Measurements from ENCODE around the gene RIN2. TPM values are rescaled to one million over a fixed set of nuclear protein-coding genes. Genes with fewer than 3 reads are reported as not detected.

Gene RIN2
- 39.8 TPM for polyA plus RNA-seq (2013, experiment 1 of 2)
- 32.0 TPM for polyA plus RNA-seq (2013, experiment 2 of 2)

- Histone ChIP-seq H3K36me3 (ENCODE audit: control insufficient read depth, insufficient read depth, low read length) (peaks cover 15% of the 10 kb centered on the region), H3K4me3 (ENCODE audit: extremely low read depth, insufficient read depth, low read length, poor library complexity, severe bottlenecking) (peak within 1 kb of the TSS; percentile 86), H3K27ac (ENCODE audit: low read depth, low read length, severe bottlenecking) (peak within 1 kb of the TSS; percentile 97), H3K9me3 (ENCODE audit: control insufficient read depth, low read length) (no peaks in the 10 kb centered on the region), H3K4me1 (ENCODE audit: control insufficient read depth, insufficient read depth, low read length, poor library complexity, severe bottlenecking) (peaks cover 20% of the 10 kb centered on the region)
- WGBS, 2 experiments (ENCODE audit: insufficient coverage in 2 of 2): 0% methylated on average over 8 to 22 of the region's 25 CpGs
These were observed at the start of gene RIN2 for GRCh38 chr20:19758133-19758500. TSS of gene RIN2 (plus strand) at chr20:19758258. CDS start at chr20:19889602, 131,344 bp downstream.

- no peaks in the 10 kb centered on the region for H3K4me1 ChIP-seq (ENCODE audit: control insufficient read depth, insufficient read depth, low read length, poor library complexity, severe bottlenecking)
- 100% methylated on average over 1 of the region's 1 CpG for WGBS, 2 experiments (ENCODE audit: insufficient coverage in 2 of 2)
- no peaks in the 10 kb centered on the region for H3K36me3 ChIP-seq (ENCODE audit: control insufficient read depth, insufficient read depth, low read length)
- H3K27ac ChIP-seq (ENCODE audit: low read depth, low read length, severe bottlenecking): no peak overlapping the region
- no peak overlapping the region for H3K4me3 ChIP-seq (ENCODE audit: extremely low read depth, insufficient read depth, low read length, poor library complexity, severe bottlenecking)
- no peaks in the 10 kb centered on the region for H3K9me3 ChIP-seq (ENCODE audit: control insufficient read depth, low read length)
These were observed 48.3 kb upstream of the RIN2 start for GRCh38 chr20:19709635-19710335.

- no peak overlapping the region for H3K27ac ChIP-seq (ENCODE audit: low read depth, low read length, severe bottlenecking)
- H3K36me3 ChIP-seq (ENCODE audit: control insufficient read depth, insufficient read depth, low read length): no peaks in the 10 kb centered on the region
- H3K4me1 ChIP-seq (ENCODE audit: control insufficient read depth, insufficient read depth, low read length, poor library complexity, severe bottlenecking): no peaks in the 10 kb centered on the region
- H3K4me3 ChIP-seq (ENCODE audit: extremely low read depth, insufficient read depth, low read length, poor library complexity, severe bottlenecking): no peak overlapping the region
- H3K9me3 ChIP-seq (ENCODE audit: control insufficient read depth, low read length): no peaks in the 10 kb centered on the region
- 87 to 94% methylated on average over 3 to 5 of the region's 5 CpGs for WGBS, 2 experiments (ENCODE audit: insufficient coverage in 2 of 2)
These were observed 47.5 kb upstream of the RIN2 start for GRCh38 chr20:19710336-19711120.

- H3K27ac ChIP-seq (ENCODE audit: low read depth, low read length, severe bottlenecking): no peak overlapping the region
- no peak overlapping the region for H3K4me3 ChIP-seq (ENCODE audit: extremely low read depth, insufficient read depth, low read length, poor library complexity, severe bottlenecking)
- H3K9me3 ChIP-seq (ENCODE audit: control insufficient read depth, low read length): no peaks in the 10 kb centered on the region
- WGBS, 2 experiments (ENCODE audit: insufficient coverage in 2 of 2): 79% methylated on average over 7 to 10 of the region's 11 CpGs
- H3K36me3 ChIP-seq (ENCODE audit: control insufficient read depth, insufficient read depth, low read length): no peaks in the 10 kb centered on the region
- no peaks in the 10 kb centered on the region for H3K4me1 ChIP-seq (ENCODE audit: control insufficient read depth, insufficient read depth, low read length, poor library complexity, severe bottlenecking)
These were observed 46.9 kb upstream of the RIN2 start for GRCh38 chr20:19711126-19711525.

GRCh38 chr20:19712721-19713260, 45.3 kb upstream of the RIN2 start:
- no peak overlapping the region for H3K27ac ChIP-seq (ENCODE audit: low read depth, low read length, severe bottlenecking)
- WGBS, 2 experiments (ENCODE audit: insufficient coverage in 2 of 2): 89 to 98% methylated on average over 2 to 3 of the region's 4 CpGs

GRCh38 chr20:19713822-19714578, 44.1 kb upstream of the RIN2 start:
- H3K27ac ChIP-seq (ENCODE audit: low read depth, low read length, severe bottlenecking): no peak overlapping the region
- no peaks in the 10 kb centered on the region for H3K36me3 ChIP-seq (ENCODE audit: control insufficient read depth, insufficient read depth, low read length)
- 83% methylated on average over 1 of the region's 2 CpGs; no CpG with 5 or more reads in 1 of the 2 experiments for WGBS, 2 experiments (ENCODE audit: insufficient coverage in 2 of 2)
- no peaks in the 10 kb centered on the region for H3K4me1 ChIP-seq (ENCODE audit: control insufficient read depth, insufficient read depth, low read length, poor library complexity, severe bottlenecking)
- peaks cover 15% of the 10 kb centered on the region for H3K9me3 ChIP-seq (ENCODE audit: control insufficient read depth, low read length)
- H3K4me3 ChIP-seq (ENCODE audit: extremely low read depth, insufficient read depth, low read length, poor library complexity, severe bottlenecking): no peak overlapping the region

More at GRCh38 chr20:19712721-19713260, 45.3 kb upstream of the RIN2 start:
- H3K4me1 ChIP-seq (ENCODE audit: control insufficient read depth, insufficient read depth, low read length, poor library complexity, severe bottlenecking): no peaks in the 10 kb centered on the region
- no peaks in the 10 kb centered on the region for H3K36me3 ChIP-seq (ENCODE audit: control insufficient read depth, insufficient read depth, low read length)
- peaks cover 15% of the 10 kb centered on the region for H3K9me3 ChIP-seq (ENCODE audit: control insufficient read depth, low read length)
- H3K4me3 ChIP-seq (ENCODE audit: extremely low read depth, insufficient read depth, low read length, poor library complexity, severe bottlenecking): no peak overlapping the region

- 100% methylated on average over 1 of the region's 1 CpG; no CpG with 5 or more reads in 1 of the 2 experiments for WGBS, 2 experiments (ENCODE audit: insufficient coverage in 2 of 2)
- no peaks in the 10 kb centered on the region for H3K4me1 ChIP-seq (ENCODE audit: control insufficient read depth, insufficient read depth, low read length, poor library complexity, severe bottlenecking)
- peaks cover 15% of the 10 kb centered on the region for H3K9me3 ChIP-seq (ENCODE audit: control insufficient read depth, low read length)
- no peak overlapping the region for H3K4me3 ChIP-seq (ENCODE audit: extremely low read depth, insufficient read depth, low read length, poor library complexity, severe bottlenecking)
- H3K36me3 ChIP-seq (ENCODE audit: control insufficient read depth, insufficient read depth, low read length): no peaks in the 10 kb centered on the region
- no peak overlapping the region for H3K27ac ChIP-seq (ENCODE audit: low read depth, low read length, severe bottlenecking)
These were observed 43.5 kb upstream of the RIN2 start for GRCh38 chr20:19714579-19714840.

- Histone ChIP-seq H3K9me3 (ENCODE audit: control insufficient read depth, low read length) (peaks cover 15% of the 10 kb centered on the region), H3K27ac (ENCODE audit: low read depth, low read length, severe bottlenecking) (no peak overlapping the region)
- WGBS, 2 experiments (ENCODE audit: insufficient coverage in 2 of 2): 96 to 100% methylated on average over 2 to 3 of the region's 3 CpGs
These were observed 42.1 kb upstream of the RIN2 start for GRCh38 chr20:19715986-19716385.

GRCh38 chr20:19718880-19719279, 39.2 kb upstream of the RIN2 start:
- peaks cover 15% of the 10 kb centered on the region for H3K9me3 ChIP-seq (ENCODE audit: control insufficient read depth, low read length)
- no peak overlapping the region for H3K4me3 ChIP-seq (ENCODE audit: extremely low read depth, insufficient read depth, low read length, poor library complexity, severe bottlenecking)
- H3K36me3 ChIP-seq (ENCODE audit: control insufficient read depth, insufficient read depth, low read length): no peaks in the 10 kb centered on the region
- WGBS, 2 experiments (ENCODE audit: insufficient coverage in 2 of 2): 75 to 82% methylated on average over 3 of the region's 3 CpGs
- H3K27ac ChIP-seq (ENCODE audit: low read depth, low read length, severe bottlenecking): no peak overlapping the region
- no peaks in the 10 kb centered on the region for H3K4me1 ChIP-seq (ENCODE audit: control insufficient read depth, insufficient read depth, low read length, poor library complexity, severe bottlenecking)

More at GRCh38 chr20:19715986-19716385, 42.1 kb upstream of the RIN2 start:
- H3K36me3 ChIP-seq (ENCODE audit: control insufficient read depth, insufficient read depth, low read length): no peaks in the 10 kb centered on the region
- no peak overlapping the region for H3K4me3 ChIP-seq (ENCODE audit: extremely low read depth, insufficient read depth, low read length, poor library complexity, severe bottlenecking)
- H3K4me1 ChIP-seq (ENCODE audit: control insufficient read depth, insufficient read depth, low read length, poor library complexity, severe bottlenecking): no peaks in the 10 kb centered on the region

- peaks cover 15% of the 10 kb centered on the region for H3K9me3 ChIP-seq (ENCODE audit: control insufficient read depth, low read length)
- H3K4me1 ChIP-seq (ENCODE audit: control insufficient read depth, insufficient read depth, low read length, poor library complexity, severe bottlenecking): no peaks in the 10 kb centered on the region
- H3K27ac ChIP-seq (ENCODE audit: low read depth, low read length, severe bottlenecking): no peak overlapping the region
- no peak overlapping the region for H3K4me3 ChIP-seq (ENCODE audit: extremely low read depth, insufficient read depth, low read length, poor library complexity, severe bottlenecking)
- H3K36me3 ChIP-seq (ENCODE audit: control insufficient read depth, insufficient read depth, low read length): no peaks in the 10 kb centered on the region
- 93% methylated on average over 18 of the region's 18 CpGs for WGBS, 2 experiments (ENCODE audit: insufficient coverage in 2 of 2)
These were observed 37.1 kb upstream of the RIN2 start for GRCh38 chr20:19720991-19721390.
